A549 (cell line): ENCODE data around the gene GPR78. TPM values are rescaled to one million over a fixed set of nuclear protein-coding genes. Genes with fewer than 3 reads are reported as not detected.

ENCODE experiments used
- ATAC-seq, 2 experiments: fragments of 200-7000 bp in 1 of 2; fragments of >200 bp in 1 of 2; cut with Nextera tagmentation in 1 of 2; cut with Tn5 transposase in 1 of 2; 3 replicates each; pipeline versions ENCODE4 v1.8.0 to v1.9.1; 2018 to 2020; ENCODE audit warnings: mild to moderate bottlenecking in 1 of 2, moderate library complexity in 1 of 2
- CTCF ChIA-PET: fragments of 300-600 bp; sonication (Branson Sonifier 250); formaldehyde crosslinking; extraction: SDS; loops from one replicate; lab custom pipeline; 2021; ENCODE audit warnings: antibody characterized with exemption, inconsistent platforms; lab: Yijun Ruan, JAX
- POLR2A ChIA-PET: fragments of 350-600 bp; formaldehyde crosslinking; extraction: SDS; loops from one replicate; lab custom pipeline; 2021; ENCODE audit warnings: antibody characterized with exemption, inconsistent platforms; lab: Yijun Ruan, JAX
- DNase-seq, 2 experiments: peaks; one replicate each; pipeline versions ENCODE4 v3.0.0 to v3.0.0-alpha.2; 2011 to 2016; ENCODE audit warnings: low read depth in 1 of 2, low spot score in 1 of 2
- FAIRE-seq: peaks from 2 replicates; lab custom pipeline; 2011; peaks lifted over from hg19 to GRCh38; lab: Jason Lieb, UNC
- H3K27ac ChIP-seq, 2 experiments: fragments of >200 bp; sonication (Bioruptor Twin); formaldehyde crosslinking; 3 replicates each; pipeline ENCODE4 v1.5.1; 2016 to 2017
- H3K4me1 ChIP-seq: fragments of >200 bp; sonication (Bioruptor Twin); formaldehyde crosslinking; 3 replicates; pipeline ENCODE4 v1.6.1; 2016
- H3K4me2 ChIP-seq: fragments of >200 bp; sonication (Bioruptor Twin); formaldehyde crosslinking; 3 replicates; pipeline ENCODE4 v1.6.1; 2016
- H3K4me3 ChIP-seq: fragments of >200 bp; sonication (Bioruptor Twin); formaldehyde crosslinking; 3 replicates; pipeline ENCODE4 v1.5.1; 2016
- H3K9me3 ChIP-seq: fragments of >200 bp; sonication (Bioruptor Twin); formaldehyde crosslinking; 3 replicates; pipeline ENCODE4 v1.6.1; 2016
- ATOH8 ChIP-seq: fragments of 250-450 bp; sonication (Bioruptor Pico); IDR thresholded peaks from 2 replicates; pipeline ENCODE4 v1.5.0; 2020; ENCODE audit warnings: low read depth, mild to moderate bottlenecking, moderate library complexity
- BHLHE40 ChIP-seq: IDR thresholded peaks from 2 replicates; pipeline ENCODE4 v1.6.1; 2012; ENCODE audit warnings: low read depth, low read length, inconsistent platforms
- CBX2 ChIP-seq: fragments of 200-600 bp; sonication (generic); IDR thresholded peaks from 2 replicates; pipeline ENCODE4 v1.6.1; 2016; ENCODE audit warnings: low read depth, mild to moderate bottlenecking, borderline replicate concordance
- CBX8 ChIP-seq: fragments of 200-600 bp; sonication (generic); IDR thresholded peaks from 2 replicates; pipeline ENCODE4 v1.6.1; 2016
- E2F6 ChIP-seq: IDR thresholded peaks from 2 replicates; pipeline ENCODE4 v1.6.1; 2012; ENCODE audit warnings: low read depth, borderline replicate concordance
- EHMT2 ChIP-seq: fragments of 200-600 bp; sonication (generic); IDR thresholded peaks from 2 replicates; pipeline ENCODE4 v1.6.1; 2016; ENCODE audit warnings: antibody characterized with exemption, low read depth, mild to moderate bottlenecking, moderate library complexity
- ELK1 ChIP-seq: fragments of 150-350 bp; IDR thresholded peaks from 2 replicates; pipeline ENCODE4 v1.6.1; 2014; ENCODE audit warnings: low read depth, mild to moderate bottlenecking, low read length
- ESRRA ChIP-seq: fragments of 150-350 bp; IDR thresholded peaks from 2 replicates; pipeline ENCODE4 v1.6.1; 2014; ENCODE audit warnings: mild to moderate bottlenecking, low read length, borderline replicate concordance
- FOSL2 ChIP-seq, 2 experiments: fragments of 450-650 bp in 1 of 2; fragments of >200 bp in 1 of 2; sonication (Bioruptor Twin) in 1 of 2; formaldehyde crosslinking; IDR thresholded peaks; 2 replicates each; pipeline versions ENCODE4 v1.5.0 to v1.6.1; 2016 to 2020; ENCODE audit warnings: mild to moderate bottlenecking in 1 of 2, moderate library complexity in 1 of 2
- GATA3 ChIP-seq: IDR thresholded peaks from 2 replicates; pipeline ENCODE4 v1.6.1; 2012; ENCODE audit warnings: borderline replicate concordance
- HDAC2 ChIP-seq: fragments of 200-600 bp; sonication (generic); IDR thresholded peaks from 2 replicates; pipeline ENCODE4 v1.6.1; 2016
- HOXB5 ChIP-seq: fragments of 250-450 bp; sonication (Bioruptor Pico); IDR thresholded peaks from 2 replicates; pipeline ENCODE4 v1.5.0; 2020; ENCODE audit warnings: mild to moderate bottlenecking, moderate library complexity
- JUN ChIP-seq, 2 experiments: fragments of >200 bp; sonication (Bioruptor Twin); formaldehyde crosslinking; IDR thresholded peaks; 2 replicates in 1 of 2; 3 replicates in 1 of 2; pipeline ENCODE4 v1.6.1; 2016 to 2017
- JUNB ChIP-seq: fragments of >200 bp; sonication (Bioruptor Twin); formaldehyde crosslinking; IDR thresholded peaks from 2 replicates; pipeline ENCODE4 v1.6.1; 2016
- MAZ ChIP-seq: fragments of 150-350 bp; IDR thresholded peaks from 2 replicates; pipeline ENCODE4 v1.6.1; 2014; ENCODE audit warnings: antibody characterized with exemption, low read depth, low read length, borderline replicate concordance
- NPAS2 ChIP-seq: fragments of 250-450 bp; sonication (Bioruptor Pico); IDR thresholded peaks from 2 replicates; pipeline ENCODE4 v1.8.0; 2022; ENCODE audit warnings: mild to moderate bottlenecking, moderate library complexity, borderline replicate concordance
- REST ChIP-seq: fragments of 200-600 bp; sonication (generic); IDR thresholded peaks from 2 replicates; pipeline ENCODE4 v1.6.1; 2016; ENCODE audit warnings: antibody characterized with exemption, mild to moderate bottlenecking, moderate library complexity
- RFX5 ChIP-seq: fragments of 450-650 bp; IDR thresholded peaks from 2 replicates; pipeline ENCODE4 v1.7.1; 2014; ENCODE audit warnings: antibody characterized with exemption, mild to moderate bottlenecking, moderate library complexity
- SMC3 ChIP-seq: fragments of >200 bp; sonication (Bioruptor Twin); formaldehyde crosslinking; IDR thresholded peaks from 3 replicates; pipeline ENCODE4 v1.6.1; 2018; ENCODE audit warnings: inconsistent platforms
- USF2 ChIP-seq: fragments of 450-650 bp; IDR thresholded peaks from 2 replicates; pipeline ENCODE4 v1.6.1; 2014; ENCODE audit warnings: antibody characterized with exemption
- ZNF302 ChIP-seq: fragments of 250-450 bp; sonication (Bioruptor Pico); IDR thresholded peaks from 2 replicates; pipeline ENCODE4 v1.9.0; 2021; ENCODE audit warnings: inconsistent platforms, mild to moderate bottlenecking, moderate library complexity
- WGBS: methylation state at CpG from one replicate; pipeline ENCODE4 v1.1.6; 2017; ENCODE audit errors: missing lambda C conversion rate; 5-methylcytosine and 5-hydroxymethylcytosine counted together
- polyA plus RNA-seq, 4 experiments: library from polyadenylated mRNA; depleted of rRNA in 3 of 4; stranded (reverse); fragments of >200 nt; fragmentation: RNase III in 1 of 4; extraction: RNeasy Plus Mini Kit Qiagen cat#74134 plus additional on column Dnase treatment in 1 of 4; gene quantifications; 2 replicates in 3 of 4; 3 replicates in 1 of 4; pipeline ENCODE4 v1.2.3, GENCODE V29; 2011 to 2017

GPR78 gene
- polyA plus RNA-seq, 2 of the 4 experiments (the other 2 are of a cell fraction), result 0.09 TPM; not detected in 1

GRCh38 chr4:8581094-8581861, 1.1 kb downstream of the GPR78 start:
- no peak overlapping the region for H3K27ac ChIP-seq
- no peak for DNase-seq
- WGBS, result 75% methylated on average over 27 of the region's 66 CpGs
- peak in 1 of 2 experiments; percentile 7; a peak in 1 of 6 replicates for ATAC-seq
- no peaks in the 10 kb centered on the region for H3K9me3 ChIP-seq
- TF ChIP-seq REST, result no peak
- no peak for TF ChIP-seq SMC3
- no peak for TF ChIP-seq HOXB5 (CRISPR knock-in tag)
- TF ChIP-seq RFX5, result no peak
- no peak for TF ChIP-seq ELK1
- TF ChIP-seq NPAS2, result no peak
- TF ChIP-seq CBX8, result no peak
- TF ChIP-seq CBX2, result no peak
- no peak for TF ChIP-seq MAZ
- TF ChIP-seq FOSL2 (IDR thresholded peaks at IDR 0.05), result no peak
- no peak for TF ChIP-seq FOSL2 (CRISPR knock-in tag; IDR thresholded peaks at IDR 0.05)
- no peak for TF ChIP-seq JUN (IDR thresholded peaks at IDR 0.05)
- no peak for TF ChIP-seq BHLHE40
- no peak for TF ChIP-seq ESRRA
- TF ChIP-seq E2F6, result no peak
- TF ChIP-seq EHMT2, result no peak
- no peak for TF ChIP-seq ATOH8
- no peak for TF ChIP-seq ZNF302
- TF ChIP-seq HDAC2, result no peak
- TF ChIP-seq, all 56 proteins: peak for 0
- ChIA-PET POLR2A (no interaction called here), CTCF (interaction anchor here (1.8 to 3.0 kb wide), 2 partner anchors 26 to 113 kb away, joined by 7 to 12 read pairs; no protein-coding TSS in a partner anchor)
- no peak overlapping the region for H3K4me2 ChIP-seq
- H3K4me1 ChIP-seq, result no peaks in the 10 kb centered on the region
- no peak for FAIRE-seq
- no peak overlapping the region for H3K4me3 ChIP-seq

- H3K9me3 ChIP-seq, result no peaks in the 10 kb centered on the region
- ATAC-seq, result no peak
Measured at GRCh38 chr4:8582016-8582415, 1.8 kb downstream of the GPR78 start.

More at GRCh38 chr4:8582016-8582415, 1.8 kb downstream of the GPR78 start:
- 5% methylated on average over 2 of the region's 2 CpGs for WGBS
- H3K4me2 ChIP-seq, result no peak overlapping the region
- H3K4me3 ChIP-seq, result no peak overlapping the region
- H3K4me1 ChIP-seq, result no peaks in the 10 kb centered on the region
- H3K27ac ChIP-seq, result no peak overlapping the region
- ChIA-PET CTCF (interaction anchor here (1.8 to 3.0 kb wide), 2 partner anchors 26 to 113 kb away, joined by 7 to 12 read pairs; no protein-coding TSS in a partner anchor), POLR2A (no interaction called here)
- TF ChIP-seq JUNB, result no peak
- no peak for TF ChIP-seq NPAS2
- TF ChIP-seq E2F6, result no peak
- TF ChIP-seq USF2, result no peak
- no peak for TF ChIP-seq GATA3
- FAIRE-seq (no peak), DNase-seq (no peak)
